Keratinocyte (primary cell): Measurements from ENCODE around the gene TTI1.

ENCODE experiments used
- EZH2 ChIP-seq: IDR thresholded peaks from one replicate; pipeline ENCODE4 v1.6.1; 2012; ENCODE audit warnings: inconsistent platforms, mild to moderate bottlenecking, low read length, moderate library complexity
- TF ChIP-seq, protein P1 (sequence below), 3 experiments: IDR thresholded peaks in 1 of 3; conservative IDR thresholded peaks in 1 of 3; optimal IDR thresholded peaks in 1 of 3; 2 replicates in 2 of 3; 3 replicates in 1 of 3; pipeline versions ENCODE3 to v1.5.1; 2011; ENCODE audit warnings: low read length in 3 of 3, mild to moderate bottlenecking in 3 of 3, moderate library complexity in 2 of 3, control low read depth in 1 of 3, inconsistent platforms in 1 of 3; ENCODE audit not compliant: insufficient read depth in 2 of 3; ENCODE audit errors: extremely low read depth in 1 of 3

DNA sequence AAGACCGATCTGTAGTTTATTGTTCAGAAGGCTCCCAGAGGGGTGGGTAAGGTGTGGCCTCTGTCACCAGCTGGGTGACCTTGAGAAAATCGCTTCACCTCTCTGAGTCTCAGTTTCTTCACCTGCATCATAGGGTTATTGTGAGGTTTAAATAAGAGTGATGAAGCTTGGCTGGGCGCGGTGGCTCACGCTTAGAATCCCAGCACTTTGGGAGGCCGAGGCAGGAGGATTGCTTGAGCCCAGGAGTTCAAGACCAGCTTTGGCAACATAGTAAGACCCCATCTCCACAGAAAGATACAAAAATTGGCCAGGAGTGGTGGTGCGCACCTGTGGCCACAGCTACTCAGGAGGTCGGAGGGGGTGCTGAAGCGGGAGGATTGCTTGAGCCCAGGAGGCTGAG, 94.3 kb downstream of the TTI1 start:
- TF ChIP-seq, protein P1, sequence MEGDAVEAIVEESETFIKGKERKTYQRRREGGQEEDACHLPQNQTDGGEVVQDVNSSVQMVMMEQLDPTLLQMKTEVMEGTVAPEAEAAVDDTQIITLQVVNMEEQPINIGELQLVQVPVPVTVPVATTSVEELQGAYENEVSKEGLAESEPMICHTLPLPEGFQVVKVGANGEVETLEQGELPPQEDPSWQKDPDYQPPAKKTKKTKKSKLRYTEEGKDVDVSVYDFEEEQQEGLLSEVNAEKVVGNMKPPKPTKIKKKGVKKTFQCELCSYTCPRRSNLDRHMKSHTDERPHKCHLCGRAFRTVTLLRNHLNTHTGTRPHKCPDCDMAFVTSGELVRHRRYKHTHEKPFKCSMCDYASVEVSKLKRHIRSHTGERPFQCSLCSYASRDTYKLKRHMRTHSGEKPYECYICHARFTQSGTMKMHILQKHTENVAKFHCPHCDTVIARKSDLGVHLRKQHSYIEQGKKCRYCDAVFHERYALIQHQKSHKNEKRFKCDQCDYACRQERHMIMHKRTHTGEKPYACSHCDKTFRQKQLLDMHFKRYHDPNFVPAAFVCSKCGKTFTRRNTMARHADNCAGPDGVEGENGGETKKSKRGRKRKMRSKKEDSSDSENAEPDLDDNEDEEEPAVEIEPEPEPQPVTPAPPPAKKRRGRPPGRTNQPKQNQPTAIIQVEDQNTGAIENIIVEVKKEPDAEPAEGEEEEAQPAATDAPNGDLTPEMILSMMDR (optimal IDR thresholded peaks at IDR 0.05 in 1 of 3, IDR thresholded peaks at IDR 0.05 in 1 of 3, conservative IDR thresholded peaks at IDR 0.05 in 1 of 3; ENCODE audit: extremely low read depth in 1 of 3, insufficient read depth in 2 of 3, low read length in 3 of 3), result no peak
- TF ChIP-seq EZH2, result no peak
